Femur (tissue), 1 donor: Measurements from ENCODE around the gene PYY.
"Not testable (repeated sequence)": the region's sequence is repeated elsewhere in the genome, so short reads cannot be mapped to it uniquely, and the experiment has no call there.

Experiments used
- DNase-seq: peaks from one replicate; pipeline ENCODE4 v3.0.0-alpha.2; 2017

Gene PYY

DNA sequence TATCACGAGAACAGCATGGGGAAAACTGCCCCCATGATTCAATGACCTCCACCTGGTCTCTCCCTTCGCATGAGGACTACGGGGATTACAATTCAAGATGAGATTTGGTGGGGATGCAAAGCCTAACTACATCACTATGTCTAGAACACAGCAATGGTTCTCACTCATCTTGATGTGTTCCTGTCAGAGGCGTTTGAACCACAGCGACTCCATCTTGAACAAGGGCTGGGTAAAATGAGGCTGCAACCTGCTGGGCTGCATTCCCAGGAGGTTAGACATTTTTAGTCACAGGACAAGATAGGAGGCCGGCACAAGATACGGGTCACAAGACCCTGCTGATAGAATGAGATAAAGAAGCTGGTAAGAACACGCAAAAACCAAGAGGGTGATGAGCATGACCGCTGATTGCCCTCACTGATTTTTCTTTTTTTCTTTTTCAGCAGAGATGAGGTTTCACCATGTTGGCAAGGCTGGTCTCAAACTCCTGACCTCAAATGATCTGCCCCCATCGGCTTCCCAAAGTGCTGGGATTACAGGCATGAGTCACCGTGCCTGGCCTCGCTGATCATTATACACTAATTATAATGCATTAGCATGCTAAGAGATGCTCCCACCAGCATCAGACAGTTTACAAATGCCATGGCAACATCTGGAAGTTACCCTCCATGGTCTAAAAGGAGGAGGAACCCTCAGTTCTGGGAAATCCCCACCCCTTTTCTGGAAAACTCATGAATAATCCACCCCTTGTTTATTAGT is 8.5 kb downstream of the PYY start:
- no peak for DNase-seq

GRCh38 chr17:43942051-43942685 is 11.6 kb downstream of the PYY start, which contains the start of gene PPY:
Gene PPY, minus strand, starts transcription at chr17:43942476. Its CDS starts 822 bp downstream, at chr17:43941654.
- DNase-seq, result no peak

- DNase-seq, result no peak
Observed at GRCh38 chr17:43940630-43941029, 13.1 kb downstream of the PYY start.

GRCh38 chr17:43939886-43940285 is 13.9 kb downstream of the PYY start:
- DNase-seq, result no peak

- DNase-seq, result not testable (repeated sequence)
Observed at GRCh38 chr17:43939452-43939851, 14.3 kb downstream of the PYY start.

GRCh38 chr17:43938838-43939182 is 14.9 kb downstream of the PYY start:
- DNase-seq, result no peak

- DNase-seq, result no peak
Observed at GRCh38 chr17:43936434-43936833, 17.3 kb downstream of the PYY start.

GRCh38 chr17:43935926-43936261 is 17.8 kb downstream of the PYY start:
- DNase-seq, result no peak

DNA sequence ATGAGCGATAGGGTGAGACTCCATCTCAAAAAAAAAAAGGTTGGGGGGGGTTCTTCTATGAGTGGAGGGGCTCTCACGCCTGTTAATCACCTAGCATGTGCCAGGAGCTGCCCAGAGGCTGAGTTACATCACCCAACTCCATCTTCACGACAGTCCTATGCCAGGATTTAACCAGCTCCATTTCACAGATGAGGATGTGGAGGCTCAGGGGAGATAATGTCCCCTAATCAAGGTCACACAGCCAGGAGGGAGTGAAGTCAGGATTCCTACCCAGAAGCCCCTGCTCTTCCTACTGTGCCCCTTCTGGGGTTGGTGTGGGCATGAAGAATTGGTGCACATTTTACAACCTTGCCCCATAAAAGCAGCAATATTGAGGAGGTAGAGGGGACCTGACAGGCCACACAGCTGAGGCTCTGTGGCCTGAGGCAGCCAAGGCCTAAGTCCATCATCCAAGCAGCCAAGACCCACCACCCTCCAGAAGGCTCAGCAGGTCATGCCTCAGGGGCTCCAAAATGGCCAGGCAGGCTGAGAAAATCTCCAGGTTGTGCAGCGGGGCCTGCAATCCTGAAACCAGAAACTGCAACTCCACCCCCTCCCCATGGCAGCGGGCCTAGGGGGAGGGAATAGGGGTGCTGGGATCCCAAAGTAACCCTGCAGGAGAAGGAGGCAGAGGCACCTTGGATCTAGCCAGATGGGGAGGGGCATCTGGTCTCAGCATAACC is 18.4 kb downstream of the PYY start:
- no peak for DNase-seq

DNA sequence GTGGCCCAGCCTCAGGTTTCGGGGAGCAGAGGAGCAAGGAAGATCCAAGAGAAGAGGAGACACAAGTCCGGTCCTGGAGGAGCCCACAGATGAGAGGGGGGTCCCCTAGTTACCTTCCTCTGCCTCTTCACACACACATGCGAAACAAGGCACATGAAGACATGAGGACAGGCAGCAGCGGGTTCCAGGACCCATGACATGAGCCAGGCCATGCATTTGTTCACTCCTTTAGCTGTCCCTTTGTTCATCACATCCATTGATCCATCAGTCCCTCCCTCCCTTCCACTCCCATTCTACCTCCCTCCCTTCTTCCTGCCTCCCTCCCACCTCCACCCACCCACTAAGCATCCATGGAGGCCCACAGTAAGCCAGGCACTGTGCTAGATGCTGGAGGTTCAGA is 20.8 kb downstream of the PYY start:
- DNase-seq, result no peak

DNA sequence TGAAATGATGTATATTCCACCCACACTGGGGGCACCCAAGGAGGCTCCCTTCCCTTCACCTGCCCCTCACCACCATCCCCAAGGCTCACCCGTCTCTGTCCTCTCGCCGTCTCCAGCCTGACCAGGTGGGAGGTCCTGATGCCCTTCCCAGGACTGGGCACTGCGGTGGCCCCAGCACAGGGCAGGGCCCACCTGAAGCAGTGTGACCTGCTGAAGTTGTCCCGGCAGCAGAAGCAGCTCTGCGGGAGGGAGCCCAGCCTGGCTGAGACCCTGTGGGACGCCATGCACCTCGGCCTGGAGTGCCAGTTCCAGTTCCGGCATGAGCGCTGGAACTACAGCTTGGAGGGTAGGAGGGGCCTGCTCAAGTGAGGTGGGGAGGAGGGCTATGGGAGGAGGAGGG is 21.4 kb downstream of the PYY start:
- DNase-seq, result no peak

DNA sequence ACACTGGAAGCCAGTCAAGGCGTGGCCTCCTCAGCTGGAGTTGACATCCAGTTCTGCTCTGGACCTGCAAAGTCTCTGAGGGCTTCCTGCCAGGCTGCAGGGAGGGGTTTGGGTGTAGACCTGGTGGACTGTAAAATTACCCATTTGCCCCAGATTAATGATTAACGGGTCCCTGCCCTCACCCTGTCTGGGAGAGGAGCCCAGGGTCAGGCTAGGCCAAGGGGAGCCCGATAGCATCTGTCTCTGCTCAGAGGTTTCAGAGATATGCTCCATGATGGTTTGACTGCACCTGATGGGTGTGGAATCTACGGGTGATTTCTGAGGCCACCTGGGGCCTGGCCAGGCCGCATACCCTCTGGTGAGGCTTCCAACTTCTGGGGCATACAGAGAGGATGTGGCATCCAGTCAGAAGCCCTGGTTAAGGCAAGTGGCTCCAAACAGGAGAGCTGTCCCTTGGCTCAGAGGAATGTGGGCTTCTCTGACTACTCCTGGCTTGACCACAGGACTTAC is 22.6 kb downstream of the PYY start:
- DNase-seq, result no peak

DNA sequence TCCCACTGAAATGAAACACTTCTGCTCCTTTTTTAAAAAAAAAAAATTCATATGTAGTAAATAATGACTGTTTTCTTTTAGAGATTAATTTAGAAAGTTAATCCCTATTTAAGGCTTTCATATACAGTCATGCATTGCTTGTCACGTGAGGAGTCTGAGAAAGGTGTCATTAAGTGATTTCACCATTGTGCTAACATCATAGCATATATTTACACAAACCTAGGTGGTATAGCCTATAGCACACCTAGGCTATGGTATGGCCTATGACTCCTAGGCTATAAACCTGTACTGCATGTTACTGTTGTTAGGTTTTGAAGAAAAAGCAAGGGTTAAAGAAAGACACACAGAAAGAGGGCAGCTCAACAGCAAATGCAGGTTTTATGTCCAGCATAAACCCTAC is 25.1 kb downstream of the PYY start:
- no peak for DNase-seq

- not testable (repeated sequence) for DNase-seq
Observed at GRCh38 chr17:43927929-43928328, 25.8 kb downstream of the PYY start.

GRCh38 chr17:43927060-43927864 is 26.5 kb downstream of the PYY start:
- no peak for DNase-seq

- DNase-seq, result no peak
Observed at GRCh38 chr17:43924558-43924957, 29.2 kb downstream of the PYY start.

DNA sequence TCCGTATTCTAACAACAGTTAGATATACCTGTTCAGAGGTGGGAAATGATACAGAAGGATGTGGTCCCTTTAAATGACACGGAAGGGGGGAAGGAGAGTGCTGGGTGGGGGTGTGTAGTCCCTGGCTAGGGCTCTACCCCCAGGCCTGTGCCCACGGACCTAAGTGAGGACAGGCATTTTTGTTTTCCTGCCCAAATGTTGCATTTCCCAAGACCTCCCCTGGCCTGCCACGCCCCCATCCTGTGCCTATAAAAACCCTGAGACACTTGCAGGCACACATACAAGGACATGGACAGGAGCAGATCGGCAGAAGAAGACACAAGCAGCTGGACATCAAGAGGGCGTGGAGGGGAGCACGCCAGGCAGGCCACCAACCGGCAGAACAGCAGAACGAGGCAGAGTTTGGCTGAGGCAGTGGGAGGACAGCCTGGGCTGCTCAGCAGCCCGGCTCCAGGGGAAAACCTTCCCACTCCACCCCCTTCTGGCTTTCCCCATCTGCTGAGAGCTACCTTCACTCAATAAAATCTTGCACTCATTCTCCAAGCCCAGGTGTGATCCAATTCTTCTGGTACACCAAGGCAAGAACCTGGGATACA is 33.1 kb downstream of the PYY start:
- DNase-seq, result no peak

DNA sequence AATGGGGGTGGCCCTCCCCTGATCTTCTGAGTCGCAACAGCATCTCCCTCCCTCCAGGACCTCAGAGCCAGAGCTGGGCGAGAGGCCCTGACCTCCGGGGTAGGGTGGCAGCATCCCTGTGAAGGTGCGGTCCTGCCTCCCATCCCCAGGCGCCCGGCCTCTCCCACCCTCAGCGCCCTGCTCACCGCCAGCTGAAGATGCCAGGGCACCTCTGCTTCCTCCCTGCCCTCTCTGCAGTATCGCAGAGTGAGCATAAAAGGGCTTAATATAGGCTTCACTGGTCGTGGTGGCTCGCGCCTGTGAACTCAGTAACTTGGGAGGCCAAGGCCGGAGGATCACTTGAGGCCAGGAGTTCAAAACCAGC is 35.7 kb downstream of the PYY start:
- no peak for DNase-seq

- DNase-seq, result no peak
Observed at GRCh38 chr17:43917348-43918025, 36.3 kb downstream of the PYY start.

- no peak for DNase-seq
Observed at GRCh38 chr17:43917016-43917347, 36.8 kb downstream of the PYY start.

DNA sequence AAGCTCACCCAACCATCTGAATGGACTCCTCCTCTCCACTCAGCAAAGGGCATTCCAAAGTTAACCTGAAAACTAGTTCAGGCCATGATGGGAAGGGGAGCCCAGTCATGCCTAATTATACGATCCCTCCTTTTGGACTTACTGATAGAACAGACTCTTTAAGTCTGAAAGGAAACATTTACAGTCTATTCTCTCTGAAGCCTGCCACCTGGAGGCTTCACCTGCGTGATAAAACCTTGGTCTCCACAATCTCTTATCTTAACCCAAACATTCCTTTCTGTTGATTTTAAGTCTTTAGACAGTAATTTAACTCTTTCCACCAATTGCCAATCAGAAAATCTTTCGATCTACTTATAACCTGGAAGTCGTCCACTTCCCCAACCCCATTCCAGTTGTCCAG is 37.4 kb downstream of the PYY start:
- no peak for DNase-seq

DNA sequence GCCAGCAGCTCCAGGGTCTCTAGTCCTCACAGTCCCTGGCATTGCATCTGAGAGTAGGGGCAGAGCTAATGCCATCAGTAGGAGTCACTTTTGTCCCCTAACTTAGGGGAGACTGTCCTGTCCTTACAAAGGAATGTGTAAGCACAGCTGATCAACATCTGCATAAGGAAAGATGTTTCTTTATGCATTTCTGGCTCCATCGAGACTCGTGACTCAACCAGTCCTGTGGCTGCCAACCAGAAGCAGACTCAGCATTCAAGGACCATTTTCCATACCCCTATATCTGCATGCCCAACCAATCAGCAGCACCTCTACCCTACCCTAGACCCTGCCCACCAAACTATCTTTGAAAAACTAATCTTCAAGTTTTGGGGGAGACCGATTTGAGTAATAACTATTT is 38.2 kb downstream of the PYY start:
- DNase-seq, result no peak
